Measurements from ENCODE around the gene HAUS3.

HAUS3 gene

GRCh38 chr4:2248821-2249261 lies 6.9 kb upstream of the HAUS3 start:
- no peak overlapping the region for H2AFZ ChIP-seq (ENCODE audit: low read length)
- H3K79me2 ChIP-seq (ENCODE audit: low read length) = no peaks in the 10 kb centered on the region
- no peaks in the 10 kb centered on the region for H3K27me3 ChIP-seq (replicated peaks; ENCODE audit: insufficient read depth, low read length)
- H4K20me1 ChIP-seq (ENCODE audit: insufficient read depth, low read length) = no peaks in the 10 kb centered on the region
- H3K9ac ChIP-seq (ENCODE audit: low read length) = no peak overlapping the region
- H3K27ac ChIP-seq (ENCODE audit: low read length) = no peak overlapping the region
- no peaks in the 10 kb centered on the region; the same call in 1 of the 2 replicates for H3F3A ChIP-seq (ENCODE audit: insufficient read depth, low read length)
- TF ChIP-seq EZH2phosphoT487 (IDR thresholded peaks at IDR 0.05; ENCODE audit: low read length) (no peak), CTCF (IDR thresholded peaks at IDR 0.05; ENCODE audit: low read length) (no peak), EZH2 (optimal IDR thresholded peaks at IDR 0.05; ENCODE audit: low read depth, low read length) (no peak)
- no peaks in the 10 kb centered on the region for H3K36me3 ChIP-seq (replicated peaks; ENCODE audit: insufficient read depth, low read length)
- no peaks in the 10 kb centered on the region for H3K9me3 ChIP-seq (replicated peaks; ENCODE audit: insufficient read depth, low read length)
- H3K4me3 ChIP-seq (ENCODE audit: low read length) = no peak overlapping the region
- no peak overlapping the region for H3K4me2 ChIP-seq (ENCODE audit: low read depth, low read length)
- no peak for DNase-seq
- H3K4me1 ChIP-seq (ENCODE audit: low read length) = peaks cover 7% of the 10 kb centered on the region
- H3K9me2 ChIP-seq (replicated peaks; ENCODE audit: insufficient read depth, low read length) = no peaks in the 10 kb centered on the region

- H3K9me2 ChIP-seq (replicated peaks; ENCODE audit: insufficient read depth, low read length) = no peaks in the 10 kb centered on the region
- H3K9me3 ChIP-seq (replicated peaks; ENCODE audit: insufficient read depth, low read length) = no peaks in the 10 kb centered on the region
- H3K4me3 ChIP-seq (ENCODE audit: low read length) = no peak overlapping the region
- no peaks in the 10 kb centered on the region for H3K27me3 ChIP-seq (replicated peaks; ENCODE audit: insufficient read depth, low read length)
- H3K9ac ChIP-seq (ENCODE audit: low read length) = no peak overlapping the region
- no peak overlapping the region for H3K4me2 ChIP-seq (ENCODE audit: low read depth, low read length)
- H3F3A ChIP-seq (ENCODE audit: insufficient read depth, low read length) = peaks cover 4% of the 10 kb centered on the region; the same call in 1 of the 2 replicates
- H3K27ac ChIP-seq (ENCODE audit: low read length) = no peak overlapping the region
- no peak for TF ChIP-seq EZH2phosphoT487 (IDR thresholded peaks at IDR 0.05; ENCODE audit: low read length)
- TF ChIP-seq EZH2 (optimal IDR thresholded peaks at IDR 0.05; ENCODE audit: low read depth, low read length) = no peak
- no peak for TF ChIP-seq CTCF (IDR thresholded peaks at IDR 0.05; ENCODE audit: low read length)
- H3K4me1 ChIP-seq (ENCODE audit: low read length) = peaks cover 13% of the 10 kb centered on the region
- H3K36me3 ChIP-seq (replicated peaks; ENCODE audit: insufficient read depth, low read length) = no peaks in the 10 kb centered on the region
- no peak for DNase-seq
- no peak overlapping the region for H2AFZ ChIP-seq (ENCODE audit: low read length)
- H4K20me1 ChIP-seq (ENCODE audit: insufficient read depth, low read length) = no peaks in the 10 kb centered on the region
- no peaks in the 10 kb centered on the region for H3K79me2 ChIP-seq (ENCODE audit: low read length)
Observed at GRCh38 chr4:2248044-2248780, 6.3 kb upstream of the HAUS3 start.

GRCh38 chr4:2247128-2248043 lies 5.5 kb upstream of the HAUS3 start:
- no peaks in the 10 kb centered on the region for H4K20me1 ChIP-seq (ENCODE audit: insufficient read depth, low read length)
- TF ChIP-seq EZH2 (optimal IDR thresholded peaks at IDR 0.05; ENCODE audit: low read depth, low read length) (no peak), CTCF (IDR thresholded peaks at IDR 0.05; ENCODE audit: low read length) (no peak), EZH2phosphoT487 (IDR thresholded peaks at IDR 0.05; ENCODE audit: low read length) (no peak)
- H3K9me3 ChIP-seq (replicated peaks; ENCODE audit: insufficient read depth, low read length) = no peaks in the 10 kb centered on the region
- no peak for DNase-seq
- H3K27me3 ChIP-seq (replicated peaks; ENCODE audit: insufficient read depth, low read length) = no peaks in the 10 kb centered on the region
- no peak overlapping the region for H3K4me2 ChIP-seq (ENCODE audit: low read depth, low read length)
- no peak overlapping the region for H3K27ac ChIP-seq (ENCODE audit: low read length)
- H3K4me3 ChIP-seq (ENCODE audit: low read length) = no peak overlapping the region
- no peak overlapping the region for H2AFZ ChIP-seq (ENCODE audit: low read length)
- H3F3A ChIP-seq (ENCODE audit: insufficient read depth, low read length) = peaks cover 7% of the 10 kb centered on the region; the same call in 1 of the 2 replicates
- peaks cover 15% of the 10 kb centered on the region for H3K4me1 ChIP-seq (ENCODE audit: low read length)
- no peaks in the 10 kb centered on the region for H3K36me3 ChIP-seq (replicated peaks; ENCODE audit: insufficient read depth, low read length)
- H3K79me2 ChIP-seq (ENCODE audit: low read length) = no peaks in the 10 kb centered on the region
- H3K9ac ChIP-seq (ENCODE audit: low read length) = no peak overlapping the region
- H3K9me2 ChIP-seq (replicated peaks; ENCODE audit: insufficient read depth, low read length) = no peaks in the 10 kb centered on the region
